Measurements from ENCODE around the gene SLC22A23. TPM values are rescaled to one million over a fixed set of nuclear protein-coding genes. Genes with fewer than 3 reads are reported as not detected.
A peak's percentile ranks its signal among the peaks of the same experiment; 100 is the strongest.

The SLC22A23 gene
- 1 to 10 TPM; 2.8 to 6.4 (median 3.3) TPM for total RNA-seq
- 2.3 TPM for polyA plus RNA-seq
- long read RNA-seq, donor 1, full-length matches to known transcripts: 5 of 20 reads
- long read RNA-seq, donor 1, partial matches to known transcripts: 1 of 20 reads
- long read RNA-seq, donor 1, other reads (novel, unspliced or antisense): 14 of 20 reads
- long read RNA-seq, donor 2, partial matches to known transcripts: 0 of 3 reads
- long read RNA-seq, donor 2, other reads (novel, unspliced or antisense): 2 of 3 reads
- long read RNA-seq, donor 3, partial matches to known transcripts: 2 of 41 reads
- long read RNA-seq, donor 3, other reads (novel, unspliced or antisense): 39 of 41 reads
- long read RNA-seq, donor 4, partial matches to known transcripts: 0 of 12 reads
- long read RNA-seq, donor 4, other reads (novel, unspliced or antisense): 10 of 12 reads

GRCh38 chr6:3456898-3457709, at the start of gene SLC22A23:
SLC22A23 (minus strand) TSS chr6:3457050; CDS start chr6:3456559, 491 bp downstream.
- Histone ChIP-seq H3K4me1 (ENCODE audit: control insufficient read depth, insufficient read depth, low read length) (peaks cover 2% of the 10 kb centered on the region), H3K9me3 (ENCODE audit: control insufficient read depth, low read length) (no peaks in the 10 kb centered on the region), H3K4me3 (ENCODE audit: low read length) (peak within 1 kb of the TSS; percentile 95), H3K27me3 (ENCODE audit: control insufficient read depth, insufficient read depth) (no peaks in the 10 kb centered on the region), H3K27ac (ENCODE audit: low read length) (no peak within 1 kb of the TSS)
- WGBS: under 1% methylated on average over 97 of the region's 97 CpGs
- ATAC-seq (peak; percentile 80 to 83), DNase-seq (peak; percentile 45 to 84 (median 80))
- intact Hi-C loops (cut with DNase I): loop anchor here in 2 of 4 donors (5.0 to 10.0 kb wide), 2 partner anchors 172 to 175 kb away; no protein-coding TSS in a partner anchor

- no peak overlapping the region for H3K4me3 ChIP-seq (ENCODE audit: low read length)
- intact Hi-C loops (cut with DNase I): no loop called here
- 60% methylated on average over 4 of the region's 4 CpGs for WGBS
- no peak for DNase-seq
- H3K27ac ChIP-seq (ENCODE audit: low read length): no peak overlapping the region
- no peak for ATAC-seq
- no peaks in the 10 kb centered on the region for H3K27me3 ChIP-seq (ENCODE audit: control insufficient read depth, insufficient read depth)
- H3K4me1 ChIP-seq (ENCODE audit: control insufficient read depth, insufficient read depth, low read length): peaks cover 3% of the 10 kb centered on the region
- no peaks in the 10 kb centered on the region for H3K9me3 ChIP-seq (ENCODE audit: control insufficient read depth, low read length)
Measured at GRCh38 chr6:3506200-3506599, 49.4 kb upstream of the SLC22A23 start.

- intact Hi-C loops (cut with DNase I): no loop called here
- Histone ChIP-seq H3K27ac (ENCODE audit: low read length) (no peak overlapping the region), H3K27me3 (ENCODE audit: control insufficient read depth, insufficient read depth) (no peaks in the 10 kb centered on the region), H3K9me3 (ENCODE audit: control insufficient read depth, low read length) (no peaks in the 10 kb centered on the region), H3K4me1 (ENCODE audit: control insufficient read depth, insufficient read depth, low read length) (peaks cover 3% of the 10 kb centered on the region), H3K4me3 (ENCODE audit: low read length) (no peak overlapping the region)
- 81% methylated on average over 13 of the region's 13 CpGs for WGBS
- ATAC-seq: no peak
- DNase-seq: no peak
Measured at GRCh38 chr6:3504938-3505805, 48.3 kb upstream of the SLC22A23 start.

- no peak for ATAC-seq
- no peak for DNase-seq
- Histone ChIP-seq H3K27me3 (ENCODE audit: control insufficient read depth, insufficient read depth) (no peaks in the 10 kb centered on the region), H3K27ac (ENCODE audit: low read length) (no peak overlapping the region), H3K9me3 (ENCODE audit: control insufficient read depth, low read length) (no peaks in the 10 kb centered on the region), H3K4me3 (ENCODE audit: low read length) (no peak overlapping the region), H3K4me1 (ENCODE audit: control insufficient read depth, insufficient read depth, low read length) (peaks cover 3% of the 10 kb centered on the region)
- 72% methylated on average over 5 of the region's 5 CpGs for WGBS
- intact Hi-C loops (cut with DNase I): no loop called here
Measured at GRCh38 chr6:3504354-3504753, 47.5 kb upstream of the SLC22A23 start.

- 72% methylated on average over 6 of the region's 6 CpGs for WGBS
- no peak for ATAC-seq
Measured at GRCh38 chr6:3501826-3502500, 45.1 kb upstream of the SLC22A23 start.

GRCh38 chr6:3500262-3501014, 43.6 kb upstream of the SLC22A23 start:
- WGBS: 79% methylated on average over 7 of the region's 7 CpGs
- ATAC-seq (no peak), DNase-seq (no peak)
- Histone ChIP-seq H3K27ac (ENCODE audit: low read length) (no peak overlapping the region), H3K9me3 (ENCODE audit: control insufficient read depth, low read length) (no peaks in the 10 kb centered on the region), H3K4me3 (ENCODE audit: low read length) (no peak overlapping the region), H3K4me1 (ENCODE audit: control insufficient read depth, insufficient read depth, low read length) (no peaks in the 10 kb centered on the region), H3K27me3 (ENCODE audit: control insufficient read depth, insufficient read depth) (no peaks in the 10 kb centered on the region)
- intact Hi-C loops (cut with DNase I): no loop called here

More at GRCh38 chr6:3501826-3502500, 45.1 kb upstream of the SLC22A23 start:
- H3K9me3 ChIP-seq (ENCODE audit: control insufficient read depth, low read length): no peaks in the 10 kb centered on the region
- H3K4me3 ChIP-seq (ENCODE audit: low read length): no peak overlapping the region
- no peaks in the 10 kb centered on the region for H3K27me3 ChIP-seq (ENCODE audit: control insufficient read depth, insufficient read depth)
- intact Hi-C loops (cut with DNase I): no loop called here
- no peak for DNase-seq
- peaks cover 3% of the 10 kb centered on the region for H3K4me1 ChIP-seq (ENCODE audit: control insufficient read depth, insufficient read depth, low read length)
- no peak overlapping the region for H3K27ac ChIP-seq (ENCODE audit: low read length)

GRCh38 chr6:3499603-3500002, 42.8 kb upstream of the SLC22A23 start:
- H3K4me1 ChIP-seq (ENCODE audit: control insufficient read depth, insufficient read depth, low read length): no peaks in the 10 kb centered on the region
- DNase-seq (no peak), ATAC-seq (no peak)
- no peaks in the 10 kb centered on the region for H3K9me3 ChIP-seq (ENCODE audit: control insufficient read depth, low read length)
- no peaks in the 10 kb centered on the region for H3K27me3 ChIP-seq (ENCODE audit: control insufficient read depth, insufficient read depth)
- no peak overlapping the region for H3K4me3 ChIP-seq (ENCODE audit: low read length)
- WGBS: 88% methylated on average over 1 of the region's 1 CpG
- no peak overlapping the region for H3K27ac ChIP-seq (ENCODE audit: low read length)
- intact Hi-C loops (cut with DNase I): no loop called here

- H3K9me3 ChIP-seq (ENCODE audit: control insufficient read depth, low read length): no peaks in the 10 kb centered on the region
- no peaks in the 10 kb centered on the region for H3K4me1 ChIP-seq (ENCODE audit: control insufficient read depth, insufficient read depth, low read length)
- H3K27ac ChIP-seq (ENCODE audit: low read length): no peak overlapping the region
- no peak overlapping the region for H3K4me3 ChIP-seq (ENCODE audit: low read length)
- no peak for DNase-seq
- intact Hi-C loops (cut with DNase I): no loop called here
- 78% methylated on average over 1 of the region's 1 CpG for WGBS
- no peak for ATAC-seq
- H3K27me3 ChIP-seq (ENCODE audit: control insufficient read depth, insufficient read depth): no peaks in the 10 kb centered on the region
Measured at GRCh38 chr6:3496395-3496794, 39.5 kb upstream of the SLC22A23 start.

GRCh38 chr6:3494391-3495100, 37.7 kb upstream of the SLC22A23 start:
- intact Hi-C loops (cut with DNase I): no loop called here
- WGBS: 88% methylated on average over 7 of the region's 7 CpGs
- Histone ChIP-seq H3K9me3 (ENCODE audit: control insufficient read depth, low read length) (no peaks in the 10 kb centered on the region), H3K4me1 (ENCODE audit: control insufficient read depth, insufficient read depth, low read length) (no peaks in the 10 kb centered on the region), H3K27me3 (ENCODE audit: control insufficient read depth, insufficient read depth) (no peaks in the 10 kb centered on the region), H3K27ac (ENCODE audit: low read length) (no peak overlapping the region), H3K4me3 (ENCODE audit: low read length) (no peak overlapping the region)
- DNase-seq (no peak), ATAC-seq (no peak)

All from right cardiac atrium (tissue), 5 donors.